Caco-2 (cell line): ENCODE data around the gene PLEKHG4. TPM values are rescaled to one million over a fixed set of nuclear protein-coding genes. Genes with fewer than 3 reads are reported as not detected.

ENCODE experiments used
- BruUV-seq: library from RNA; stranded (reverse); fragments of 400-500 nt; replicated peaks from 2 replicates; lab custom pipeline; 2021; lab: Mats Ljungman, UMichigan
- CTCF ChIA-PET: fragments of 300-600 bp; sonication (Branson Sonifier 250); formaldehyde crosslinking; loops from one replicate; lab custom pipeline; 2022; ENCODE audit warnings: antibody characterized with exemption; lab: Charles Lee
- POLR2A ChIA-PET: fragments of 300-600 bp; sonication (Branson Sonifier 250); formaldehyde crosslinking; loops from one replicate; lab custom pipeline; 2022; ENCODE audit warnings: antibody characterized with exemption; lab: Charles Lee
- DNase-seq, 2 experiments: peaks; one replicate each; pipeline versions ENCODE4 v3.0.0 to v3.0.0-alpha.2; 2020 to 2022
- H3K27me3 ChIP-seq: replicated peaks from 2 replicates; pipeline ENCODE4 v1.6.0; 2011; ENCODE audit warnings: low read length; ENCODE audit not compliant: control insufficient read depth, insufficient read depth
- H3K36me3 ChIP-seq: 2 replicates; pipeline ENCODE4 v1.5.1; 2011; ENCODE audit warnings: low read length; ENCODE audit not compliant: control insufficient read depth, insufficient read depth
- H3K4me1 ChIP-seq: fragments of 250-450 bp; sonication (Bioruptor Pico); 2 replicates; pipeline ENCODE4 v1.5.1; 2020; ENCODE audit warnings: mild to moderate bottlenecking
- H3K4me3 ChIP-seq: 2 replicates; pipeline ENCODE4 v1.5.1; 2011; ENCODE audit warnings: low read depth, mild to moderate bottlenecking, control low read depth, low read length
- H3K9me3 ChIP-seq: fragments of 250-450 bp; sonication (Bioruptor Pico); 2 replicates; pipeline ENCODE4 v1.5.1; 2020; ENCODE audit warnings: mild to moderate bottlenecking, moderate library complexity
- H3K27ac Mint-ChIP-seq: one replicate; pipeline ENCODE4 v1.8.0; 2022; ENCODE audit warnings: mixed read lengths; ENCODE audit not compliant: unreplicated experiment
- H3K27me3 Mint-ChIP-seq: one replicate; pipeline ENCODE4 v1.8.0; 2022; ENCODE audit warnings: mixed read lengths; ENCODE audit not compliant: insufficient read depth, unreplicated experiment
- H3K36me3 Mint-ChIP-seq: one replicate; pipeline ENCODE4 v1.8.0; 2022; ENCODE audit warnings: mild to moderate bottlenecking, mixed read lengths; ENCODE audit not compliant: insufficient read depth, unreplicated experiment
- H3K4me1 Mint-ChIP-seq: one replicate; pipeline ENCODE4 v1.8.0; 2022; ENCODE audit warnings: low read depth, mixed read lengths; ENCODE audit not compliant: unreplicated experiment
- H3K4me3 Mint-ChIP-seq: one replicate; pipeline ENCODE4 v1.8.0; 2022; ENCODE audit warnings: mild to moderate bottlenecking, moderate library complexity, mixed read lengths; ENCODE audit not compliant: unreplicated experiment
- H3K9me3 Mint-ChIP-seq: one replicate; pipeline ENCODE4 v1.8.0; 2022; ENCODE audit warnings: mixed read lengths; ENCODE audit not compliant: unreplicated experiment
- intact Hi-C: fragments of 100-400 bp; cut with micrococcal nuclease; formaldehyde crosslinking; loops from one replicate; pipeline ENCODE4 v1.10.0; 2022; ENCODE audit not compliant: unreplicated experiment
- total RNA-seq: library from RNA; stranded (reverse); gene quantifications from 2 replicates; pipeline ENCODE4 v1.2.3, GENCODE V29; 2022
- TF ChIP-seq, protein P1 (sequence below), 2 experiments: fragments of 200-600 bp in 1 of 2; IDR thresholded peaks; 1 replicate in 1 of 2; 2 replicates in 1 of 2; pipeline versions ENCODE4 v1.5.1 to v1.8.0; 2011 to 2022; ENCODE audit warnings: antibody characterized with exemption in 1 of 2, control low read depth in 1 of 2, inconsistent platforms in 1 of 2, low read depth in 1 of 2, low read length in 1 of 2, mild to moderate bottlenecking in 1 of 2, moderate library complexity in 1 of 2; ENCODE audit not compliant: insufficient read depth in 1 of 2, severe bottlenecking in 1 of 2, unreplicated experiment in 1 of 2

Gene PLEKHG4
- total RNA-seq, 1 experiment from 2014 or later: 91.0 TPM

DNA sequence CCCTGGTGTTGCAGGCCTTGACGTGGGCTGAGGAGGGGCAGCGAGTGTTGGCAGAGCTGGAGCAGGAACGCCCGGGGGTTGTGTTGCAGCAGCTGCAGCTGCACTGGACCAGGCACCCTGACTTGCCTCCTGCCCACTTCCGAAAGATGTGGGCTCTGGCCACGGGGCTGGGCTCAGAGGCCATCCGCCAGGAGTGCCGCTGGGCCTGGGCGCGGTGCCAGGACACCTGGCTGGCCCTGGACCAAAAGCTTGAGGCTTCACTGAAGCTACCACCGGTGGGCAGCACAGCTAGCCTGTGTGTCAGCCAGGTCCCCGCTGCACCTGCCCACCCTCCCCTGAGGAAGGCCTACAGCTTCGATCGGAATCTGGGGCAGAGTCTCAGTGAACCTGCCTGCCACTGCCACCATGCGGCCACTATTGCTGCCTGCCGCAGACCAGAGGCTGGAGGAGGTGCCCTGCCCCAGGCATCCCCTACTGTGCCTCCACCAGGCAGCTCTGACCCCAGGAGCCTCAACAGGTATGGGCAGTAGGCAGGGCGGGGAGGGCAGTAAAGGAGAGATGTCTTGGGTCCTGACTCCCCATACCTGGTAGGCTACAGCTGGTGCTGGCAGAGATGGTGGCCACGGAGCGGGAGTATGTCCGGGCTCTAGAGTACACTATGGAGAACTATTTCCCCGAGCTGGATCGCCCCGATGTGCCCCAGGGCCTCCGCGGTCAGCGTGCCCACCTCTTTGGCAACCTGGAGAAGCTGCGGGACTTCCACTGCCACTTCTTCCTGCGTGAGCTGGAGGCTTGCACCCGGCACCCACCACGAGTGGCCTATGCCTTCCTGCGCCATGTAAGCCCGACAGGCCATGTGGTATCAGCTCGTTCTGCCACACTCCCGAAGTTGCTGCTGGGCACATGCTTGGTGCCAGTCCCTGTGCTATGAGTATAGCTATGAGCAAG is 5.6 kb downstream of the PLEKHG4 start:
- no TSS peak for BruUV-seq
- peaks cover 7% of the 10 kb centered on the region for H3K4me1 Mint-ChIP-seq
- H3K4me1 ChIP-seq: peaks cover 16% of the 10 kb centered on the region
- DNase-seq: peak in 1 of 2 experiments; percentile 62
- peaks cover 27% of the 10 kb centered on the region for H3K36me3 Mint-ChIP-seq
- no peak overlapping the region for H3K27ac Mint-ChIP-seq
- H3K4me3 Mint-ChIP-seq: no peak overlapping the region
- H3K27me3 ChIP-seq: no peaks in the 10 kb centered on the region
- ChIA-PET CTCF (interaction anchor here (0.9 to 2.7 kb wide), 4 partner anchors 11 to 54 kb away, joined by 3 to 9 read pairs (median 6); no protein-coding TSS in a partner anchor), POLR2A (interaction anchor here (0.6 to 1.3 kb wide), 3 partner anchors 24 to 38 kb away, joined by 3 to 7 read pairs (median 4); partner anchors contain the start of gene FHOD1)
- TF ChIP-seq, protein P1, sequence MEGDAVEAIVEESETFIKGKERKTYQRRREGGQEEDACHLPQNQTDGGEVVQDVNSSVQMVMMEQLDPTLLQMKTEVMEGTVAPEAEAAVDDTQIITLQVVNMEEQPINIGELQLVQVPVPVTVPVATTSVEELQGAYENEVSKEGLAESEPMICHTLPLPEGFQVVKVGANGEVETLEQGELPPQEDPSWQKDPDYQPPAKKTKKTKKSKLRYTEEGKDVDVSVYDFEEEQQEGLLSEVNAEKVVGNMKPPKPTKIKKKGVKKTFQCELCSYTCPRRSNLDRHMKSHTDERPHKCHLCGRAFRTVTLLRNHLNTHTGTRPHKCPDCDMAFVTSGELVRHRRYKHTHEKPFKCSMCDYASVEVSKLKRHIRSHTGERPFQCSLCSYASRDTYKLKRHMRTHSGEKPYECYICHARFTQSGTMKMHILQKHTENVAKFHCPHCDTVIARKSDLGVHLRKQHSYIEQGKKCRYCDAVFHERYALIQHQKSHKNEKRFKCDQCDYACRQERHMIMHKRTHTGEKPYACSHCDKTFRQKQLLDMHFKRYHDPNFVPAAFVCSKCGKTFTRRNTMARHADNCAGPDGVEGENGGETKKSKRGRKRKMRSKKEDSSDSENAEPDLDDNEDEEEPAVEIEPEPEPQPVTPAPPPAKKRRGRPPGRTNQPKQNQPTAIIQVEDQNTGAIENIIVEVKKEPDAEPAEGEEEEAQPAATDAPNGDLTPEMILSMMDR (IDR thresholded peaks at IDR 0.05; ENCODE audit: insufficient read depth in 1 of 2, low read depth in 1 of 2, low read length in 1 of 2, severe bottlenecking in 1 of 2, unreplicated experiment in 1 of 2): peak in 1 of 2 experiments; percentile 42
- no peaks in the 10 kb centered on the region for H3K9me3 ChIP-seq
- no peaks in the 10 kb centered on the region for H3K9me3 Mint-ChIP-seq
- intact Hi-C loops: no loop called here
- peaks cover 3% of the 10 kb centered on the region for H3K36me3 ChIP-seq
- no peaks in the 10 kb centered on the region for H3K27me3 Mint-ChIP-seq
- no peak overlapping the region for H3K4me3 ChIP-seq

DNA sequence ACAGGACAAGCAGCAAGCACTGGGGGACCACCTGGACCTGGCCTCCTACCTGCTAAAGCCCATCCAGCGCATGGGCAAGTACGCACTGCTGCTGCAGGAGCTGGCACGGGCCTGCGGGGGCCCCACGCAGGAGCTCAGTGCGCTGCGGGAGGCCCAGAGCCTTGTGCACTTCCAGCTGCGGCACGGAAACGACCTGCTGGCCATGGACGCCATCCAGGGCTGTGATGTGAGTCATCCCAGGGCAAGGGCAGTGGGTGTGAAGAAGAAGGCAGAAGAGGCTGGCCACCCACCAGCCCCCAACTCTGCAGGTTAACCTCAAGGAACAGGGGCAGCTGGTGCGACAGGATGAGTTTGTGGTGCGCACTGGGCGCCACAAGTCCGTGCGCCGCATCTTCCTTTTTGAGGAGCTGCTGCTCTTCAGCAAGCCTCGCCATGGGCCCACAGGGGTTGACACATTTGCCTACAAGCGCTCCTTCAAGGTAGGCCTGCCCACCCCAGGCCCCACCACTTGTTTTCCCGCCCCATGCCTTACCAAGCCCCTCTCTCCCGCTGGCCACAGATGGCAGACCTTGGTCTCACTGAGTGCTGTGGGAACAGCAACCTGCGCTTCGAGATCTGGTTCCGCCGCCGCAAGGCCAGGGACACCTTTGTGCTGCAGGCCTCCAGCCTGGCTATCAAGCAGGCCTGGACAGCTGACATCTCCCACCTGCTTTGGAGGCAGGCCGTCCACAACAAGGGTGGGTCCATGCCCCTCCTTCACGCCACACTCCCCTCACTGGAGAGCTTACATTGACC is 7.3 kb downstream of the PLEKHG4 start:
- Mint-ChIP-seq H3K27ac (no peak overlapping the region), H3K27me3 (no peaks in the 10 kb centered on the region), H3K4me3 (no peak overlapping the region), H3K36me3 (peaks cover 32% of the 10 kb centered on the region), H3K9me3 (no peaks in the 10 kb centered on the region), H3K4me1 (peaks cover 7% of the 10 kb centered on the region)
- Histone ChIP-seq H3K27me3 (no peaks in the 10 kb centered on the region), H3K4me3 (no peak overlapping the region), H3K4me1 (peaks cover 23% of the 10 kb centered on the region), H3K36me3 (peaks cover 2% of the 10 kb centered on the region), H3K9me3 (no peaks in the 10 kb centered on the region)
- intact Hi-C loops: no loop called here
- BruUV-seq: no TSS peak
- ChIA-PET CTCF (interaction anchor here (0.6 to 2.2 kb wide), 4 partner anchors 26 to 428 kb away, joined by 3 to 9 read pairs (median 4); partner anchors contain the start of gene FHOD1), POLR2A (interaction anchor here (1.3 kb wide), 1 partner anchor 26 kb away, joined by 4 read pairs; no protein-coding TSS in a partner anchor)
- no peak for DNase-seq
- TF ChIP-seq, protein P1 (IDR thresholded peaks at IDR 0.05; ENCODE audit: insufficient read depth in 1 of 2, low read depth in 1 of 2, low read length in 1 of 2, severe bottlenecking in 1 of 2, unreplicated experiment in 1 of 2): no peak

DNA sequence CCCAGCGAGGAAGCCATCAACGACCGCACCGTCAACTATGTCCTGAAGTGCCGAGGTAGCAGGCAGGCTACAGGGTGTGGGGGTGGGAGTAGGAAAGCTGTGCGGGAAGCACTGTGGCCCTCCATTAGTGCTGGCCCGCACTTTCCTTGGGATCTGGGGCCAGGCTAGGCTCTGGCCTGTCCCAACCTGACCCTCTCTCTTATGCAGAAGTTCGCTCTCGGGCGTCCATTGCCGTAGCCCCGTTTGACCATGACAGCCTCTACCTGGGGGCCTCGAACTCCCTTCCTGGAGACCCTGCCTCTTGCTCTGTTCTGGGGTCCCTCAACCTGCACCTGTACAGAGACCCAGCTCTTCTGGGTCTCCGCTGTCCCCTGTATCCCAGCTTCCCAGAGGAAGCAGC is 8.6 kb downstream of the PLEKHG4 start:
- Mint-ChIP-seq H3K27ac (no peak overlapping the region), H3K9me3 (no peaks in the 10 kb centered on the region), H3K4me3 (no peak overlapping the region), H3K4me1 (peaks cover 6% of the 10 kb centered on the region), H3K36me3 (peaks cover 34% of the 10 kb centered on the region), H3K27me3 (no peaks in the 10 kb centered on the region)
- H3K36me3 ChIP-seq: peaks cover 2% of the 10 kb centered on the region
- DNase-seq: no peak
- BruUV-seq: no TSS peak
- H3K4me3 ChIP-seq: no peak overlapping the region
- peaks cover 23% of the 10 kb centered on the region for H3K4me1 ChIP-seq
- H3K9me3 ChIP-seq: no peaks in the 10 kb centered on the region
- intact Hi-C loops: no loop called here
- POLR2A ChIA-PET: interaction anchor here (0.6 kb wide), 1 partner anchor 146 kb away, joined by 3 read pairs; no protein-coding TSS in a partner anchor
- TF ChIP-seq, protein P1 (IDR thresholded peaks at IDR 0.05; ENCODE audit: insufficient read depth in 1 of 2, low read depth in 1 of 2, low read length in 1 of 2, severe bottlenecking in 1 of 2, unreplicated experiment in 1 of 2): no peak
- CTCF ChIA-PET: interaction anchor here (1.8 kb wide), 1 partner anchor 28 kb away, joined by 3 read pairs; no protein-coding TSS in a partner anchor
- H3K27me3 ChIP-seq: no peaks in the 10 kb centered on the region
